Glomerular endothelial cell (primary cell): ENCODE data around the gene OR52E5. TPM values are rescaled to one million over a fixed set of nuclear protein-coding genes. Genes with fewer than 3 reads are reported as not detected.

ENCODE experiments used
- DNase-seq: peaks from one replicate; pipeline ENCODE4 v3.0.0-alpha.2; 2011; ENCODE audit warnings: low read depth, low spot score; ENCODE audit errors: extremely low read depth
- total RNA-seq: library from RNA; depleted of rRNA; stranded (reverse); fragments of >200 nt; gene quantifications from 2 replicates; pipeline ENCODE4 v1.2.3, GENCODE V29; 2015

OR52E5 gene
- total RNA-seq, 1 donor from 2014 or later = not detected

GRCh38 chr11:5932671-5933070, 39.7 kb downstream of the OR52E5 start:
- no peak for DNase-seq

GRCh38 chr11:5933116-5933515, 40.1 kb downstream of the OR52E5 start:
- DNase-seq = no peak

- no peak for DNase-seq
Measured at GRCh38 chr11:5937868-5938602, 45.0 kb downstream of the OR52E5 start.

- DNase-seq = no peak
Measured at GRCh38 chr11:5938603-5938965, 45.6 kb downstream of the OR52E5 start.

- no peak for DNase-seq
Measured at GRCh38 chr11:5940748-5941147, 47.7 kb downstream of the OR52E5 start.

- DNase-seq = no peak
Measured at GRCh38 chr11:5941951-5942350, 48.9 kb downstream of the OR52E5 start, which contains the start of gene OR56A3. TSS of gene OR56A3 (plus strand) at chr11:5942251. CDS start at chr11:5947347, 5,096 bp downstream.

Other genes starting within 250 kb of the OR52E5 start
- gene TRIM5, start 208.1 kb upstream of the OR52E5 start, total RNA-seq = 42.2 and 53.9 TPM in 2 replicates
- gene TRIM22, start 203.4 kb upstream of the OR52E5 start, total RNA-seq = 67.7 and 128 TPM in 2 replicates
- gene OR56B1, start 156.8 kb upstream of the OR52E5 start, total RNA-seq = not detected in 2 replicates
- not detected in 2 replicates for gene OR52N4, start 139.0 kb upstream of the OR52E5 start, total RNA-seq
- gene OR52N5, start 109.9 kb upstream of the OR52E5 start, total RNA-seq = not detected in 2 replicates
- gene OR52N1, start 101.9 kb upstream of the OR52E5 start, total RNA-seq = not detected in 2 replicates
- gene OR52N2, start 84.3 kb upstream of the OR52E5 start, total RNA-seq = not detected in 2 replicates
- gene OR52E6, start 51.3 kb upstream of the OR52E5 start, total RNA-seq = not detected in 2 replicates
- not detected in 2 replicates for gene OR52E8, start 35.5 kb upstream of the OR52E5 start, total RNA-seq
- not detected in 2 replicates for gene OR52E4, start 12.6 kb upstream of the OR52E5 start, total RNA-seq
- not detected in 2 replicates for gene OR56A3, start 49.0 kb downstream of the OR52E5 start, total RNA-seq
- not detected in 2 replicates for gene OR56A5, start 75.3 kb downstream of the OR52E5 start, total RNA-seq
- gene OR52L1, start 93.8 kb downstream of the OR52E5 start, total RNA-seq = not detected in 2 replicates
- not detected in 2 replicates for gene OR56A4, start 113.7 kb downstream of the OR52E5 start, total RNA-seq
- gene OR56A1, start 137.6 kb downstream of the OR52E5 start, total RNA-seq = under 0.01 TPM in 1 of 2 replicates, not detected in the other
- gene OR56B4, start 214.5 kb downstream of the OR52E5 start, total RNA-seq = not detected in 2 replicates